HG03575 (cell line): ENCODE data around the gene EOGT.

ENCODE experiments used
- ATAC-seq: cut with Tn5 transposase; IDR thresholded peaks from one replicate; pipeline ENCODE4 v1.9.1; 2021; ENCODE audit not compliant: unreplicated experiment, insufficient number of reproducible peaks, low FRiP score; ENCODE audit errors: extremely low read depth

EOGT gene

DNA sequence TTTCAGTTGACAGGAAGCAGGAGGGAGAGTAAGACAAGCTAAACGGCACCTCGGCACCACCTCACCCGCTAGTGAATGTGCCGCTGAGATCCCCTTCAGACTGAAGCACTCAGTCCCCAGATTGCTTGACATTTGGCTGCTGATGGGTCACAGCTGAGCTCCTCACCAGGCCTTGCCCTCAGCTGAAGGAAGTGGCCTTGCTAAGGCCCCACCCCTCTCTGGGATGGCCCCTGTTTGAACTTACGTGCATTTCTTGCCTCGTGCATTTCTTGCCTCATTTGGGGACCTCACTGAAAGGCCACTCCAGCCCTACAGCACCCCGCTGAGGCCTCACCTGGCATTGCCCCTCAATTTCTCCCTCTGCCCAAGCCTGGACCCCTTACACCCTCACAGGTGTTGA is 39.8 kb downstream of the EOGT start:
- no peak for ATAC-seq

DNA sequence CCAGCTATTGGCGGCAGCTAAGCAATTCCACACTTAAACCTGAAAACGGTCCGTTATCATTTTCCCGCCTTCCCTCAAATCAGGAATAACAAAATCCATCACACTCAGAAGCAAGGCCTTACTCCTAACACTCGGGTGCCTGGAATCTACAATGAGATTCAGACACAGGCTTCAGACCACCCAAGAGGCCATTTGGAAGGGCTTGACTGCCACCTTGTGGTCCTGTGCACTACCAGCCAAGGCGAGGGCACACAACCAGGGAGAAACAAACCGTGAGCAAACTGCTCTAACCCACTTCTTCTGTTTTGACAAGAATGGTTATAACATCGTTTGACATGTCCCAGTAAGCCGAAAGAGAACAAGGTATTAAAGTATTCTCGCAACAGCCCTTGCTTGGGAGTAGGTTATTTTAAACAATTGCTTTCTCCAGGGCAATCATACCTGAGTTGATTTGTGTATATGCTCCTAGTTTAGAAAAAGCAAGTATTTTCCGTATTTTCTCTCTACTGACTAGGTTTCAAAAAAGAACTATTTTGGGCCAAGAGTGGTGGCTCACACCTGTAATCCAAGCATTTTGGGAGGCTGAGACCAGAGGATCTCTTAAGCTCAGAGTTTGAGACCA is 41.0 kb downstream of the EOGT start:
- ATAC-seq = no peak

DNA sequence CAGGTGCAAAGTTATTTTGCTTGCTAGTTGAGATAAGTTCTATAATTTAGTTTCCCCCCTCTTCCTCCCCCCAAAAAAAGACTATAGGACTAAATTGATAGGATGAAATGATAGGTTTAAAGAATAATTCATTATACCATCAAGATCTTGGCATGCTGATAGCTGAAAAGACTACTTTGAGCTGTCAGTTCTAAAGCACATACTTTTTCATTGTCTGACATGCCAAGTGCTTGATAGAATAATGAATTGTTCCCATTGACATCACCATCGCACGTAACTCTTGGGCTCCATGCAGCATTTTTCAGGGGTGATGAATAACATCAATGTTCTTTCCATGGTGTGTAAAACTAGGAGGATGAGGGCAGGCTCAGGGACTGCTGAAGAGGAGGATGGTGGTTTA is 48.8 kb downstream of the EOGT start:
- no peak for ATAC-seq

DNA sequence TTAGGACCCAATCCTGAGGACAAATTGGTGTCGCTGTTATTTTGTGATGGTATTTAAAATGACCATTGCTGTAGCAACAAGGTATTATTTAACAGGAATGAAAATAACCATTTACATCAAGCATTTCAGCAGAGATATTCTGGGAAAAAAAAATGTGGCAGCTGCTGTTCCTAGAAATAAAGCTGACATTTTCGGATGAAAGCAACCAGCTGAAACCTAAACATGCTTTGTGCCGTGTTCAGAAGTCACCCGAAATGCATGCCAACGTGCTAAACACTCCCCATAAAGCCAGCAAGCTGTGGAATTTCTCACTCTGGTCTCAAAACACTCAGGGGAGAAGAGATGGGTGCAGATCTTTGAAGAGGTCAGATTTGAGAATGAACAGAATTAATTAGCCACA is 49.6 kb downstream of the EOGT start:
- no peak for ATAC-seq

DNA sequence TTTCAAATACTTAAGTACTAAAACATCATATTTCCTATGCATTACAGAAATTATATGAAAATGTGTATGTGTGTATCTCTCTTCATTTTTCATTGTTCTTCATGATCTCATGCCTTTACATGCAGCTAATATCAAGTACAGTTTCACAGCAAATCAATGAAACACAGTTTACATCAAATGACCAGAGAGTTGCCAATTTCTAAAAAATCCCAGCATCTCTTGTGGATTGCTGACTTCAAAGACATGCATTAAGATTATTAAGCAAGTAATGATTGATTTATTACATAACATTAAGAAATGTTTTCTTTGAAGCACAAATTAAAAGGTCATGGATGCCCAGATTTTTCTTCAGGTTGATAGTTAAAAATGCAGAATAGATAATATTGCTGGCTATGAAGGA is 50.1 kb downstream of the EOGT start:
- no peak for ATAC-seq

DNA sequence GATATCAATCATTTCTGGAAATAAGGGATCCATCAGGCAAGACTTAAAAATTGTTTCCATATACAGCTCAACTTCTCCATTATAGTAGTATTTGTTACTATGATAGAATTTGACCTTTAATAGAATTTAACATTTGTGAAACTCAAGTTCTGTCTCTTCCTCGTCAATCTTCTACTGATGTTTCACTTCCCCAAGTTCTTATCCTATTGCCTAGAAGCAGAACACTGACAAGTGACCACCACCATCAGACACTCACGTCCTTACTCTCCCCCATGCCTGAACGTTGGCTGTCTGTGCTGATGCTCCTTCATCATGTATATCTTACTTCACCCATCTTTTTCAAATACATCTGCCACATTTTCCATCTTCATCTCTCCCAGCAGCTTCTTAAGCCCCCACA is 54.6 kb downstream of the EOGT start:
- ATAC-seq = no peak

DNA sequence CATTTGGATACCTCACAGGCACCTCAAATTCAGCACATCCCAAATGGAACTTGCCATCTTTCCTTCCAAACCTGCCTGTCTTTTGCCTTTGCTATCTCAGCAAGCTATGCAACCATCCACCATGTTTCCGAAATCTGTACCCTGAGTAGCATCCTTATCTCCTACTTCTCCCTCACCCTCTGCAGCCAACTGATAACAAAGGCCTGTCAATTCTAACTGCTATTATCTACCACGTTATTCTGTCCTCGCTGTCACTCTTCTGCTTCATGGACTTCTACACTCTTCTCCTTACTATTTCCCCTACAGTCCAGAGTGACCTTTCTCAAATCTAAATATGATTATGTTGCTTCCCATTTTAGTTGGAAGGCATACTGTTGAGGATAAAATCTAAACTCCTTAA is 55.6 kb downstream of the EOGT start:
- no peak for ATAC-seq

DNA sequence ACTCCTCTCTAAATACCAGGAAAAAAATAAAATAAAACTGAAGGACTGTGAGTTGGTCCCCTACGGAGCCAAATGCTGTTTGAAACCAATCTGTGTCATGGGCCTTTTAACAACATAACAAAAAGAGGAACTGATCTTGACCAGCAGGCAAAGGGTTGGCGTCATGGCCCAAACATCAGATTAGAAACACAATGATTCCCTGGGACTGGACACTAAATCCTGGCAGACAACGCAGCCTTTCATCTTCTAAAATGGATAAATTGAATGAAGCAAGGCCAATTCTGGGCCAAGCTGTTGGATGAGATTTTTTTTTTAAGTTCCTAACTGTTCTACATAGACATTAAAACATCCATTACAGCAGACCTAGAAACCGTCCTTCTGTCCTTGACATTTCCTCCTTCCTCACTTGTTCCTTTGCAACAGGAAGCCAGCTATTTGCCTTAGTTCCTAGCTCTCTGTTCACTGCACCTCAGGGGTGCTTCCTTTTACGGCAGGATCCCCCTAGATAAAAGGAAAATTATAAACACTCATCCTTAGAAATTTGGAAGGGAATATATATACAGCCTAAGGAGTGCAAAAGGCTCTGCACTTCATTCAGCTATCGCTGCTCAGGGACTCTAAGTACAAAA is 59.6 kb downstream of the EOGT start:
- ATAC-seq = no peak

DNA sequence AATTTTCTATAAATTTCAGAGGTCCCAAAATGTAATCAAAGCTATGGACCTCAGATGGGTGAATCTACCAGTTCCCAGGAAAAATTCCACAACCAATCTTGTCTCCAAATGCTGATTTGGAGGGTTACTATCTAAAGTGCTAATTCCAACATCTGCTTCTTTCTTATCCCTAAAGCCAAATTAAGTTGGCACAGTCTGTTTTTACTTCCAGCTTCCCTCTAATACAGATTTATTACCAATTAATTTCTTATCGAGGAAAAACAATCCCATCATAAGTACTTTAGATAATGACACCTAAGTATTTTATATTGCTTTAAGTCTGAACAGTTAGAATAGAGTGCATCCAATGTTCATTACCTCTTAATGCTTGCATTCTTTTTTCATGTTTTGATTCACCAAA is 68.3 kb downstream of the EOGT start:
- ATAC-seq = no peak

DNA sequence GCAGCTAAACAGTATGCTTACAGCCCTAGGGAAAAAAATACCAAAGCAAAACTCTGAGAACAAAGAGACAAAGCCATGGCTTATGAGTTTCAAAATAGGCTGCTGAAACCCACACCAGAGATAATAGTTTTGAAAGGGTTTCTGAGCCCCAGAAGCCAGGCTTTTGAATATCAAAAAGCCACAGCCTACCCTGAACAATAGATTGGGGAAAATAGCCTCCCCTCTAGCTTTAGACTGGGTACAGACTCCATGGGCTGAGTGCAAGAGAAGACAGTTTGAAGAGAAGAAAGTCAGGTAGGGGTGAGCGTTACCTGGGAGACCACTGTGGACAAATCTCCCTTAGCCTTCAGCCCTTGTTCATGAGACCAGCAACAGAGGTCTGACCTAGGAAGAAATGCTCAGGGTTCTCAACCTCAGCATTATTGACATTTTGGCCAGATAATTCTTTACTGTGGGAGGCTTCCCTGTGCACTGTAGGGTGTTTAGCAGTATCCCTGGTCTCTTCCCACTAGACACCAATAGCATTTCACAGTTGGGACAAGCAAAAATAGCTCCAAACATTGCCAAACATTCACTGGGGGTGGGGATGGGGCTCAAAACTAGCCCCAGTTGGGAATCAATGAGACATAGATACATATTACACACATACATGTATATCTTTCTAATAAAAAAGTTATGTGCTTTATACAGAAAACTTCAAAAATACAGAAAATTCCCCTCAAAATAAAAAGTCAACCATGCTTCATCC is 69.6 kb downstream of the EOGT start:
- no peak for ATAC-seq

DNA sequence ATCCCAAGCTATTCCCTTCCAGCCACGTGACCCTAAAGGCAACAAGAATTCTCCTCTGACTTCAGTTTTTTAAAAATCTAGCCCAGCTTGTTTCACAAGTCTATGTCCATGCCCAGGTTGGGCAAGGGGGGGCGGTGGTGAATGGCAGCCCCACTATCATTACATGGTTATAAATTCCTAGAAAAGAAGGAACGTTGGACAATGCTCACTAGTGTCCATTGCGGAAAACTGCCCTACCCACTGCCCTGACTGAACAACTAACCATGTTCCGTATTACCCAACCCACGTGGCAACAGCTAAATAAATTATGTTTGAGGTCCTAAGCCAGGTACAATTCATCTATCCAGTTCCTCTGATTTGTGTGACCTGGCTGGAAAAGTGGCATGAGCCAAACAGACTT is 72.4 kb downstream of the EOGT start:
- ATAC-seq = no peak

DNA sequence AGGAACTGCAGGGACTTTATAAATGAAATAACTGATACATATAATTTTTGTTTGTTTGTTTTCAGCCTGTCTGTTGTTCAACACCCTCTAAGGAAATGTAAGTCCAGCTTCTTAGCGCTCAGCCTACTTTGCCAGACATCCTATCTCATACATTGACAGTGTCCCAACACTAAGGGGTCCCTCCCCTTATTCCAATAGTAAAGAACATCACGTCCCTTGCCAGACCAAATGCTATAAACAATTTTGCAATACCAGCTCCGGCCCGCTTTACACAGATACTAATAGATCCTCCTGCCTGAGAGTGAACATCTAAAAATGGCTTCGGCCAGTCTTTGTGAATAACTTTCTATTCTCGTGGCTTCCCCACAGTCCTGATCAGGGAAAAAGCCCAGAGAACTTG is 76.6 kb downstream of the EOGT start:
- ATAC-seq = no peak

DNA sequence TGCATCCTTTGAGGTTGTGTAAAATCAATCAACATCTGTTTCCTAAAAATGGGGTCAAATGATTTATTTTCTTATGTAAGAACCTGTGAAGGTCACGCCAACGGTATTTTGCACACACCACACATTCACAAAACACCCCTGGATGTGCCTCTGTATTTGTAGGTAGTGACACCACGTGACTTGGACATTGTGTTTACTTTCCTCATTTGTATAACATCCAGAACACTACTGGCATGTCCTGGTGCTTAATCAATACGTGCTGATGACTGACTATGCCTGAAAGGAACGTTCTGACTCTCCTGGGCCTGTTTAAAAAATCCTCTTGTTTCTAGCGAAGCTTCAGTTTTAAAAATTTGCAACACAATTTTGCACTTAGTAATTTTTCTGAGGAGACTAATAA is 77.7 kb downstream of the EOGT start:
- ATAC-seq = no peak

DNA sequence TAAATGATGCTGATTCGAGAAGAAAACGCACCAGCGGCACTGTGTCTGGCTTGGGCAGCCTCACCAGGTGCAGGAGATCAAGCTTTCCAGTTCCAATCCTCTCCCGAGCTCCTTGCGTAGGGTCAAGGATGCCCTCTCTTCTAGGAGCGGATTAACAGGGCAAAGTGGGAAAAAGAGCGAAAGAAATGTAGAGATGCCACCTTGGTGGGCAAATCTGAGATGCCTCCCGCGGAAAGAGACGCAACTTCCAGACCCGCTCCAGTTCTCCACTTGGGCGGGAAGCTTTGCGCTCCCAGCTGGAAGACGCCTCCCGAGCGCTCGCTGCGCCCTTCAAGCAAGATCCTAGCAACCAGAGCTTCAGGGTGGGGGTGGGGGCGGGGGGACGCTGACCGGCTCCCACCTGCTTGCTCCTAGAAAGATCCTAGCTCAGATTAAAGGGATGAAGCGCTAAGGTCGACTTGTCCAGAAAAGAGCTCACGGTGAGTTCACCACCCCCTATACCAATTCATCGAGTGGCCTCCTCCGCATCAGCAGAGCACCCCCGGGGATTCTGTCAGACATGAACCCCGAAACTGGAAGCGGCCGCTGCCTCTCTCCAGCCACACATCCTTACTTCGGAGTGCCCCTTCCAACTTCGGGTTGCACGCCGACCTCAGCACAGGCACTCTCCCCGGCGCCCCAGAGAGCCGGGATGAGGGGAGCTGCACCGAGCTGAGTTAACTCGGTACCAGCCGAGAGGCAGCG is 81.9 kb downstream of the EOGT start:
- no peak for ATAC-seq
